ENCODE results near the gene PDE3B.

- TF ChIP-seq POLR2AphosphoS5 (IDR thresholded peaks at IDR 0.05) (no peak), POLR2A (IDR thresholded peaks at IDR 0.05) (no peak)
- TF ChIP-seq, protein P1, sequence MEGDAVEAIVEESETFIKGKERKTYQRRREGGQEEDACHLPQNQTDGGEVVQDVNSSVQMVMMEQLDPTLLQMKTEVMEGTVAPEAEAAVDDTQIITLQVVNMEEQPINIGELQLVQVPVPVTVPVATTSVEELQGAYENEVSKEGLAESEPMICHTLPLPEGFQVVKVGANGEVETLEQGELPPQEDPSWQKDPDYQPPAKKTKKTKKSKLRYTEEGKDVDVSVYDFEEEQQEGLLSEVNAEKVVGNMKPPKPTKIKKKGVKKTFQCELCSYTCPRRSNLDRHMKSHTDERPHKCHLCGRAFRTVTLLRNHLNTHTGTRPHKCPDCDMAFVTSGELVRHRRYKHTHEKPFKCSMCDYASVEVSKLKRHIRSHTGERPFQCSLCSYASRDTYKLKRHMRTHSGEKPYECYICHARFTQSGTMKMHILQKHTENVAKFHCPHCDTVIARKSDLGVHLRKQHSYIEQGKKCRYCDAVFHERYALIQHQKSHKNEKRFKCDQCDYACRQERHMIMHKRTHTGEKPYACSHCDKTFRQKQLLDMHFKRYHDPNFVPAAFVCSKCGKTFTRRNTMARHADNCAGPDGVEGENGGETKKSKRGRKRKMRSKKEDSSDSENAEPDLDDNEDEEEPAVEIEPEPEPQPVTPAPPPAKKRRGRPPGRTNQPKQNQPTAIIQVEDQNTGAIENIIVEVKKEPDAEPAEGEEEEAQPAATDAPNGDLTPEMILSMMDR (IDR thresholded peaks at IDR 0.05 in 8 of 11, conservative IDR thresholded peaks at IDR 0.05 in 3 of 11) = peak in 1 of 11 experiments; percentile 9
Measured at GRCh38 chr11:14636119-14636518, 7.5 kb upstream of the PDE3B start.
